ENCODE data around the gene ATRAID. TPM values are rescaled to one million over a fixed set of nuclear protein-coding genes. Genes with fewer than 3 reads are reported as not detected.
"Not testable (repeated sequence)": the region's sequence is repeated elsewhere in the genome, so short reads cannot be mapped to it uniquely, and the experiment has no call there.

The ATRAID gene
- total RNA-seq, 1 donor from 2014 or later: 106 TPM

GRCh38 chr2:27191070-27191829 is 20.6 kb upstream of the ATRAID start:
- DNase-seq (ENCODE audit: extremely low read depth, low read depth, low spot score): no peak

GRCh38 chr2:27194538-27195354 is 17.1 kb upstream of the ATRAID start:
- no peak for DNase-seq (ENCODE audit: extremely low read depth, low read depth, low spot score)

DNA sequence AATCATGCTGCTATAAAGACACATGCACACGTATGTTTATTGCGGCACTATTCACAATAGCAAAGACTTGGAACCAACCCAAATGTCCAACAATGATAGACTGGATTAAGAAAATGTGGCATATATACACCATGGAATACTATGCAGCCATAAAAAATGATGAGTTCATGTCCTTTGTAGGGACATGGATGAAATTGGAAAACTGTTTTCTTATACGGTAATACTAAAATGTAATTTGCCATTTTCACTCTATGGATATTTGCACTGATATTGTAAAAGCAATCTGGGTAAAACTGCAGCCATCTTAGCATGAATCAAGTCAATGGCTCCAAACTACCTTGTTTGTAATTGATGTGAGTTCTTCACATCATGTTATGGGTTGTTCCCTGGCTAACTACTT is 16.0 kb upstream of the ATRAID start:
- DNase-seq (ENCODE audit: extremely low read depth, low read depth, low spot score): not testable (repeated sequence)

GRCh38 chr2:27198068-27198467 is 13.8 kb upstream of the ATRAID start:
- DNase-seq (ENCODE audit: extremely low read depth, low read depth, low spot score): not testable (repeated sequence)

GRCh38 chr2:27198627-27199026 is 13.2 kb upstream of the ATRAID start:
- DNase-seq (ENCODE audit: extremely low read depth, low read depth, low spot score): no peak

GRCh38 chr2:27199241-27199640 is 12.6 kb upstream of the ATRAID start:
- DNase-seq (ENCODE audit: extremely low read depth, low read depth, low spot score): no peak

- DNase-seq (ENCODE audit: extremely low read depth, low read depth, low spot score): no peak
Measured at GRCh38 chr2:27201675-27202074, 10.2 kb upstream of the ATRAID start.

- DNase-seq (ENCODE audit: extremely low read depth, low read depth, low spot score): no peak
Measured at GRCh38 chr2:27202854-27203253, 9.0 kb upstream of the ATRAID start.

DNA sequence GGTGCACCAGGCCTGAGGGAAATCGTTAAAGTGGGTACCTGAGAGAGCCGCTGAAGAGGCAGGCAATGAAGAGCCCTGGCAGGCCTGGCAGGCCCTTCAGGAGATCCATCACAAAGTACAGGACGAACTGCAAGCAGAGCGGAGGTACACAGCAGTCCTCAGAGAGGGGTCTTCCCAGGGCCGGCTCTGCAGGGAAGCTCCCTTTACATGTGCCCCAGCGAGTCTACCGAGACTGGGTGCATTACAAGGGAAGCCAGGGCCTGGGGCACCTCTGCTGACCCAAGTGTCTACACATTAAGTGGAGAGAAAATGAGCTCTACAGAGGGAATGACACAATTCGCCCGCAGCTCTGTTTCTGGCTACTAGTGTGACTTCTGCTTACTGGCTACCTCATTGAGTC is 8.1 kb upstream of the ATRAID start:
- DNase-seq (ENCODE audit: extremely low read depth, low read depth, low spot score): no peak

DNA sequence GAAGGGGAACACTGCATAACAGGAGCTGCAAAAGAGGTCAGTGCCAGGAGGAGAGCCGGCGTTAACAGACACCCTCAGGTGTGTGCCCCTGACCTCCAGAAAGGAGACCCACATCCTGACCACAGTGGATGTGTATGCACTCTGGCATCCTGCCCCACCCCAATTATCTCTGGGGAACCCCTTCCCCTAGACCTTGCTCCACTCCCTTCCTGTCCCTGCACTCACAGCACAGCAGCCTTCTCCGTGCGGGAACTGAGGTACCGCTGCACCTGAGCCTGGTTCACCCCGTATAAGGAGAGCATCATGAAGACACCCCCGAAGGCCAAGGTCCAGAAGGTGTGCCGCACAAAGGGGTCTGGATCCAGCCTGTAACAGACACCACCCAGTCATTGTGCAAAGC is 7.3 kb upstream of the ATRAID start:
- no peak for DNase-seq (ENCODE audit: extremely low read depth, low read depth, low spot score)

DNA sequence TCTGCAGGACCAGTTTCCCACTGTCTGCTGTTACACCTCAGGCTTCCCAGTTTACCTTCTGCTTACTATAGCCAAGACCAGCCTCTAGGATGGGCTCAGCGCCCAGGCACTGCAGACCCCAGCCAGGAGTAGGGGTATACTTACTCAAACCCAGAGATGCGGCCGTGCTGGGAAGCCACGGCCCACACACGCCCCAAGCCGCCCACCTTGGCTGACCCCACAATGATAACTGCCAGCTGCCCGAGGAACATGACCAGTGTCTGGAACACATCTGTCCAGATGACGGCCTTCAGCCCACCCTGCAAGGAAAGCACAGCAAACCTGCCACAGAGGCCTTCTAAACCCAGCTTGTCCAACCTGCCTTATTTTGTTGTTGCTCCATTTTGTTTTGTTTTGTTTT is 6.6 kb upstream of the ATRAID start:
- DNase-seq (ENCODE audit: extremely low read depth, low read depth, low spot score): no peak

DNA sequence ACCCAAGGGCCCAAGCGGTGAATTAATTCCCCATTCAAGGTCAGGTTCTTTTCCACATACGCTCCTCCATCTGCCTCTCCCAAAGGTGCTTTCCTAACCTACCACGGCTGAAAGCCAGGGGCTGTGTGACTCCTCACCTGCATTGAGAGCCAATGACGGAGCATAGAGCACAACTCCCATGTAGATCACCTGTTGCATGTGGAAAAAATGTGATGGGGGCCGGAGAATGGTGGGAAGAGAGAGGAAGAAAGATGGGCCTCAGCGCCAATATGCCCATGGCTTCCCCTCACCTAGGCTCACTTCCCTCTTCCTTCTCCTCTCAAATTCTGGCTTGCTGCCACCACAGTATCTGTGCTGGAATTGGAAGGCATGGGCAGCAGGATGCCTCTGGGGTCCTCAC is 5.5 kb upstream of the ATRAID start:
- DNase-seq (ENCODE audit: extremely low read depth, low read depth, low spot score): no peak

GRCh38 chr2:27208486-27209050 is 3.3 kb upstream of the ATRAID start:
- no peak for DNase-seq (ENCODE audit: extremely low read depth, low read depth, low spot score)

DNA sequence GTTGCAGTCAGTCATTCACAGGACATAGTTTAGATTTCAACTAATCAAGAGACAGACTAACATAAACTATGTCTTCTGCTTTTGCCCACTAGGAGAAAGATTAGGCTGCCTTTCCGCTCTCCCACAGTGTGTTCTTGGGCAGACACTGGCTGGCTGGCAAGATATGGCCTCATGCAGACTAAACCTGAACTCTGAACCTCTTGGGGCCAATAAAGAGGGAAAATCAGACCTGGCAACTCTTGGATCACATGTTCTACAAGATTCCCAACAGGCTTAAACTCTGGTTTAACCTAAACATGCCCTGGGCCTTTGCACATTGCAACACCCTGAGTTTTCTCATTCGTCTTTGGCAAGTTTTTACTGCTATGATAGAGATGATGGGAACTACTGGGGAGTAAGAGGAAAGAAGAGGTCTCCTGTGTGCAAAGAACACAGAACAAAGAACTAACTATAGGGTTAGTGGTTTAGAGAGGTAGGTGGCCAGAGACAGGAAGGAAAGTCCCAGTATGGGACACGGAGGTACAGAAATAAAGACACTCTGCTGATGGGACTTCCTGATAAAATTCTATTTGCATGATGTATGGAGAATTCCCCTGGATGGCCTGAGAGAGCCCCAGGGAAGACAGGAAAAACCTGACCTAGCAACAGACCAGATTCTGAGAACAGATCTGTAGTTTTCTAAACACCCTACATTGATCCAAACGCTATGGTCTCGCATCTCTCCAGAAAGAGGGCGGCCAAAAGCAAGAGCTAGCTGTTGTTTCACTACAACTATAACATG is 2.0 kb upstream of the ATRAID start:
- no peak for DNase-seq (ENCODE audit: extremely low read depth, low read depth, low spot score)

GRCh38 chr2:27211241-27211942 is 449 bp upstream of the ATRAID start:
- no peak for DNase-seq (ENCODE audit: extremely low read depth, low read depth, low spot score)

DNA sequence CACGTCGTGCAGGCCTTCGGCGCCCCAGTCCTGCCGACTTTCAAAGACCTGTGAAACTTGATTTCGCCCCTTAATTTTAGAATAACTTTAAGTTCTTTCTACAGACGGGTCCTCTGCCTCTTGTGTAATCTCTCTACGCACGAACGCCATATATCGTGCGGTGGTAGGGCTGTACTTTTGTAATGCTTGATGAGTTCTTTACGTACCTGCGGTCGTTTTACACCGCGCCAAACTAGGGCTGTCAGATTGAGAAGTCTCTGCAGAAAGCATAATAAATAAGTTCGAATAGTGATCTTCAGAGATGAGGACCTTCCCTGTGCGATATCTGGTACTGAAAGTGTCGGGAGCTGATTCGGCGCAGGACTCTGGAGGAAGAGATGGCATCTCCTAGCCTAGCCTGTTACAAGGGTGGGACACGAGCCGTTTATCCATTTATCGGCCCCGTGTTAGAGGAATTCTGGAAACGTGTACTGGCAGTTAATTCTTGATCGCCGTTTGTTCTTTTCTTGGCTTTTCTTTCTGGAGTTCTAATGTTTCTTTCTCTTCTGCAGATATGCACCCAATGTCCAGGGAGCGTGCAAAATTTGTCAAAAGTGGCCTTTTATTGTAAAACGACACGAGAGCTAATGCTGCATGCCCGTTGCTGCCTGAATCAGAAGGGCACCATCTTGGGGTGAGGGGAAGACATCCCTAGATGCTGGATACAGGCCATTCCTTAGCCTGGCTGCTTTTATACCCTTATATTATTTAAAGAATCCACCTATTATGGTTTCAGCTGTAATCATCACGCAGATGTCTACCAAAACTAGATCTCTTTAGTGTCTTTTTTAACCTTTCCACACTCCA is 1.0 kb downstream of the ATRAID start:
- no peak for DNase-seq (ENCODE audit: extremely low read depth, low read depth, low spot score)

- DNase-seq (ENCODE audit: extremely low read depth, low read depth, low spot score): no peak
Measured at GRCh38 chr2:27214941-27215340, 3.1 kb downstream of the ATRAID start.

- no peak for DNase-seq (ENCODE audit: extremely low read depth, low read depth, low spot score)
Measured at GRCh38 chr2:27216416-27217137, 4.7 kb downstream of the ATRAID start.
